ENCODE data around the gene NAPA.

- no peak for TF ChIP-seq POLR2A (IDR thresholded peaks at IDR 0.05)
- no peak for TF ChIP-seq CTCF (IDR thresholded peaks at IDR 0.05)
- no peak for TF ChIP-seq POLR2AphosphoS5 (IDR thresholded peaks at IDR 0.05)
- no peak for TF ChIP-seq EP300 (IDR thresholded peaks at IDR 0.05)
These were observed 29.2 kb upstream of the NAPA start for GRCh38 chr19:47544075-47544474.

All from sigmoid colon (tissue), 4 donors.